ENCODE measurements around the gene MRGPRX2. TPM values are rescaled to one million over a fixed set of nuclear protein-coding genes. Genes with fewer than 3 reads are reported as not detected.

MRGPRX2 gene
- polyA plus RNA-seq, 1 of the 3 experiments (the other 2 are of a cell fraction), result not detected

- no peaks in the 10 kb centered on the region for H3F3A ChIP-seq (replicated peaks; ENCODE audit: insufficient read depth)
- H3K4me2 ChIP-seq, result no peak overlapping the region
- H3K27me3 ChIP-seq (ENCODE audit: insufficient read depth), result no peaks in the 10 kb centered on the region
- H3K4me1 ChIP-seq (ENCODE audit: control insufficient read depth in 1 of 2, insufficient read depth in 2 of 2, low read depth in 1 of 2, low read length in 1 of 2), result no peaks in the 10 kb centered on the region
- CTCF ChIA-PET, result interaction anchor here (0.9 to 2.3 kb wide), 4 partner anchors 12 to 220 kb away, joined by 3 to 8 read pairs (median 3); no protein-coding TSS in a partner anchor
- no peak overlapping the region for H2AFZ ChIP-seq (ENCODE audit: low read depth)
- 9% methylated on average over 9 of the region's 10 CpGs for WGBS (ENCODE audit: low lambda C conversion rate)
- no peaks in the 10 kb centered on the region for H3K79me2 ChIP-seq (ENCODE audit: insufficient read depth)
- H3K9me3 ChIP-seq, result no peaks in the 10 kb centered on the region
- H3K36me3 ChIP-seq (replicated peaks in 1 of 2; ENCODE audit: control insufficient read depth in 1 of 2, insufficient read depth in 2 of 2, low read length in 1 of 2), result no peaks in the 10 kb centered on the region
- H3K9ac ChIP-seq, result no peak overlapping the region
- TF ChIP-seq MXI1 (IDR thresholded peaks at IDR 0.05; ENCODE audit: low read depth, low read length), result no peak
- TF ChIP-seq FOSL2 (IDR thresholded peaks at IDR 0.05; ENCODE audit: borderline replicate concordance, low read depth), result no peak
- TF ChIP-seq MAX (IDR thresholded peaks at IDR 0.05; ENCODE audit: low read depth), result no peak
- TF ChIP-seq USF1 (IDR thresholded peaks at IDR 0.05; ENCODE audit: borderline replicate concordance, low read depth), result no peak
- no peak for TF ChIP-seq SIN3A (IDR thresholded peaks at IDR 0.05; ENCODE audit: borderline replicate concordance, low read depth, low read length)
- TF ChIP-seq JUND (IDR thresholded peaks at IDR 0.05), result no peak
- no peak for TF ChIP-seq EZH2phosphoT487 (IDR thresholded peaks at IDR 0.05; ENCODE audit: borderline replicate concordance, low read depth)
- TF ChIP-seq GATA2 (CRISPR knock-in tag; IDR thresholded peaks at IDR 0.05), result no peak
- TF ChIP-seq ZBTB33 (IDR thresholded peaks at IDR 0.05; ENCODE audit: borderline replicate concordance, low read depth), result no peak
- TF ChIP-seq RXRA (IDR thresholded peaks at IDR 0.05; ENCODE audit: borderline replicate concordance, low read depth), result no peak
- TF ChIP-seq POLR2AphosphoS5 (IDR thresholded peaks at IDR 0.05; ENCODE audit: low read depth, low read length), result no peak
- TF ChIP-seq PBX3 (IDR thresholded peaks at IDR 0.05), result no peak
- no peak for TF ChIP-seq TAF1 (IDR thresholded peaks at IDR 0.05; ENCODE audit: borderline replicate concordance, low read depth, low read length)
- no peak for TF ChIP-seq YY1 (IDR thresholded peaks at IDR 0.05; ENCODE audit: low read depth)
- TF ChIP-seq ELF1 (IDR thresholded peaks at IDR 0.05), result no peak
- H3K4me3 ChIP-seq (ENCODE audit: low read depth in 2 of 2, low read length in 1 of 2), result no peak overlapping the region
- H3K9me2 ChIP-seq, result no peaks in the 10 kb centered on the region
- no peak for DNase-seq
- POLR2A ChIA-PET, result no interaction called here
- no peak overlapping the region for H3K27ac ChIP-seq (ENCODE audit: low read depth in 2 of 2, low read length in 1 of 2)
- no peaks in the 10 kb centered on the region for H4K20me1 ChIP-seq (ENCODE audit: insufficient read depth)
Observed at GRCh38 chr11:19040051-19040450, 20.5 kb downstream of the MRGPRX2 start.

All from SK-N-SH (cell line).